Keratinocyte (primary cell): Measurements from ENCODE around the gene SMPD3. TPM values are rescaled to one million over a fixed set of nuclear protein-coding genes. Genes with fewer than 3 reads are reported as not detected.

Source experiments
- DNase-seq: peaks from one replicate; pipeline ENCODE4 v3.0.0-alpha.2; 2011; ENCODE audit warnings: low read depth, missing footprints, low spot score
- FAIRE-seq: peaks from 2 replicates; lab custom pipeline; 2011; peaks lifted over from hg19 to GRCh38; lab: Jason Lieb, UNC
- H2AFZ ChIP-seq: 2 replicates; pipeline ENCODE4 v1.6.0; 2012; ENCODE audit warnings: low read length, control low read depth, inconsistent platforms; ENCODE audit not compliant: control insufficient read depth
- H3K27ac ChIP-seq: 2 replicates; pipeline ENCODE4 v1.5.1; 2011; ENCODE audit warnings: low read length; ENCODE audit not compliant: control insufficient read depth, insufficient read depth
- H3K27me3 ChIP-seq: 3 replicates; pipeline ENCODE4 v1.6.0; 2011; ENCODE audit warnings: low read length; ENCODE audit not compliant: control insufficient read depth, insufficient read depth; ENCODE audit errors: extremely low read depth
- H3K36me3 ChIP-seq, 2 experiments: 2 replicates in 1 of 2; 3 replicates in 1 of 2; pipeline ENCODE4 v1.5.1; 2011; ENCODE audit warnings: low read length in 2 of 2, mild to moderate bottlenecking in 1 of 2; ENCODE audit not compliant: control insufficient read depth in 2 of 2, insufficient read depth in 2 of 2; ENCODE audit errors: extremely low read depth in 1 of 2
- H3K4me1 ChIP-seq: 3 replicates; pipeline ENCODE4 v1.5.1; 2011; ENCODE audit warnings: low read length; ENCODE audit not compliant: control insufficient read depth, insufficient read depth; ENCODE audit errors: extremely low read depth
- H3K4me2 ChIP-seq: 3 replicates; pipeline ENCODE4 v1.6.0; 2011; ENCODE audit warnings: low read depth, low read length; ENCODE audit not compliant: control insufficient read depth, insufficient read depth; ENCODE audit errors: extremely low read depth
- H3K4me3 ChIP-seq, 3 experiments: fragments of 200-600 bp in 1 of 3; sonication (generic) in 1 of 3; 2 replicates in 2 of 3; 3 replicates in 1 of 3; pipeline ENCODE4 v1.5.1; 2011 to 2016; ENCODE audit warnings: low read length in 3 of 3, mild to moderate bottlenecking in 3 of 3, control low read depth in 2 of 3, inconsistent platforms in 1 of 3, low read depth in 1 of 3, mixed read lengths in 1 of 3, mixed run types in 1 of 3, moderate library complexity in 1 of 3; ENCODE audit not compliant: control insufficient read depth in 2 of 3, insufficient read depth in 2 of 3; ENCODE audit errors: extremely low read depth in 1 of 3
- H3K79me2 ChIP-seq: 2 replicates; pipeline ENCODE4 v1.6.0; 2012; ENCODE audit warnings: low read length; ENCODE audit not compliant: control insufficient read depth, insufficient read depth
- H3K9ac ChIP-seq: 3 replicates; pipeline ENCODE4 v1.6.0; 2011; ENCODE audit warnings: low read length; ENCODE audit not compliant: control insufficient read depth, insufficient read depth; ENCODE audit errors: extremely low read depth
- H3K9me1 ChIP-seq: 3 replicates; pipeline ENCODE4 v1.6.0; 2011; ENCODE audit warnings: low read length; ENCODE audit not compliant: control insufficient read depth, insufficient read depth; ENCODE audit errors: extremely low read depth
- H3K9me3 ChIP-seq: 2 replicates; pipeline ENCODE4 v1.5.1; 2012; ENCODE audit warnings: low read depth, low read length; ENCODE audit not compliant: control insufficient read depth
- H4K20me1 ChIP-seq: 3 replicates; pipeline ENCODE4 v1.6.0; 2011; ENCODE audit warnings: low read length; ENCODE audit not compliant: control insufficient read depth, insufficient read depth; ENCODE audit errors: extremely low read depth
- EZH2 ChIP-seq: IDR thresholded peaks from one replicate; pipeline ENCODE4 v1.6.1; 2012; ENCODE audit warnings: inconsistent platforms, mild to moderate bottlenecking, low read length, moderate library complexity
- dilution Hi-C: fragments of 300-500 bp; cut with MboI; formaldehyde crosslinking; loops from one replicate; pipeline ENCODE4 v1.7.0; 2020; ENCODE audit warnings: low sequenced_read_pairs; ENCODE audit not compliant: extremely low pct_ligation_motif_present
- polyA plus RNA-seq, 5 experiments: library from polyadenylated mRNA; depleted of rRNA in 3 of 5; stranded (reverse) in 3 of 5; stranded (forward) in 1 of 5; unstranded in 1 of 5; fragments of >200 nt; gene quantifications; 1 replicate in 1 of 5; 2 replicates in 3 of 5; 3 replicates in 1 of 5; pipeline versions ENCODE4 v1.2.1 to v1.2.3, GENCODE V29; 2011 to 2012; ENCODE audit warnings: missing spikeins in 2 of 5, low read depth in 1 of 5, low replicate concordance in 1 of 5
- TF ChIP-seq, protein P1 (sequence below), 3 experiments: IDR thresholded peaks in 1 of 3; conservative IDR thresholded peaks in 1 of 3; optimal IDR thresholded peaks in 1 of 3; 2 replicates in 2 of 3; 3 replicates in 1 of 3; pipeline versions ENCODE3 to v1.5.1; 2011; ENCODE audit warnings: low read length in 3 of 3, mild to moderate bottlenecking in 3 of 3, moderate library complexity in 2 of 3, control low read depth in 1 of 3, inconsistent platforms in 1 of 3; ENCODE audit not compliant: insufficient read depth in 2 of 3; ENCODE audit errors: extremely low read depth in 1 of 3

Gene SMPD3
- polyA plus RNA-seq, 1 donor (not counting 4 experiments of a cell fraction or from before 2014, with no cell fraction given): 0.34 TPM

- DNase-seq: no peak
- Histone ChIP-seq H3K9me3 (no peaks in the 10 kb centered on the region), H4K20me1 (no peaks in the 10 kb centered on the region), H3K36me3 (no peaks in the 10 kb centered on the region), H3K4me3 (no peak overlapping the region), H3K27ac (no peak overlapping the region), H3K4me2 (no peak overlapping the region), H3K9ac (no peak overlapping the region), H2AFZ (no peak overlapping the region), H3K9me1 (no peaks in the 10 kb centered on the region), H3K27me3 (peaks cover 20% of the 10 kb centered on the region), H3K4me1 (no peaks in the 10 kb centered on the region), H3K79me2 (no peaks in the 10 kb centered on the region)
- TF ChIP-seq EZH2: no peak
- TF ChIP-seq, protein P1, sequence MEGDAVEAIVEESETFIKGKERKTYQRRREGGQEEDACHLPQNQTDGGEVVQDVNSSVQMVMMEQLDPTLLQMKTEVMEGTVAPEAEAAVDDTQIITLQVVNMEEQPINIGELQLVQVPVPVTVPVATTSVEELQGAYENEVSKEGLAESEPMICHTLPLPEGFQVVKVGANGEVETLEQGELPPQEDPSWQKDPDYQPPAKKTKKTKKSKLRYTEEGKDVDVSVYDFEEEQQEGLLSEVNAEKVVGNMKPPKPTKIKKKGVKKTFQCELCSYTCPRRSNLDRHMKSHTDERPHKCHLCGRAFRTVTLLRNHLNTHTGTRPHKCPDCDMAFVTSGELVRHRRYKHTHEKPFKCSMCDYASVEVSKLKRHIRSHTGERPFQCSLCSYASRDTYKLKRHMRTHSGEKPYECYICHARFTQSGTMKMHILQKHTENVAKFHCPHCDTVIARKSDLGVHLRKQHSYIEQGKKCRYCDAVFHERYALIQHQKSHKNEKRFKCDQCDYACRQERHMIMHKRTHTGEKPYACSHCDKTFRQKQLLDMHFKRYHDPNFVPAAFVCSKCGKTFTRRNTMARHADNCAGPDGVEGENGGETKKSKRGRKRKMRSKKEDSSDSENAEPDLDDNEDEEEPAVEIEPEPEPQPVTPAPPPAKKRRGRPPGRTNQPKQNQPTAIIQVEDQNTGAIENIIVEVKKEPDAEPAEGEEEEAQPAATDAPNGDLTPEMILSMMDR (optimal IDR thresholded peaks at IDR 0.05 in 1 of 3, IDR thresholded peaks at IDR 0.05 in 1 of 3, conservative IDR thresholded peaks at IDR 0.05 in 1 of 3; ENCODE audit: extremely low read depth in 1 of 3, insufficient read depth in 2 of 3, low read length in 3 of 3): no peak
- no peak for FAIRE-seq
- dilution Hi-C loops: no loop called here
These were observed 72.3 kb downstream of the SMPD3 start for GRCh38 chr16:68375801-68376536.

DNA sequence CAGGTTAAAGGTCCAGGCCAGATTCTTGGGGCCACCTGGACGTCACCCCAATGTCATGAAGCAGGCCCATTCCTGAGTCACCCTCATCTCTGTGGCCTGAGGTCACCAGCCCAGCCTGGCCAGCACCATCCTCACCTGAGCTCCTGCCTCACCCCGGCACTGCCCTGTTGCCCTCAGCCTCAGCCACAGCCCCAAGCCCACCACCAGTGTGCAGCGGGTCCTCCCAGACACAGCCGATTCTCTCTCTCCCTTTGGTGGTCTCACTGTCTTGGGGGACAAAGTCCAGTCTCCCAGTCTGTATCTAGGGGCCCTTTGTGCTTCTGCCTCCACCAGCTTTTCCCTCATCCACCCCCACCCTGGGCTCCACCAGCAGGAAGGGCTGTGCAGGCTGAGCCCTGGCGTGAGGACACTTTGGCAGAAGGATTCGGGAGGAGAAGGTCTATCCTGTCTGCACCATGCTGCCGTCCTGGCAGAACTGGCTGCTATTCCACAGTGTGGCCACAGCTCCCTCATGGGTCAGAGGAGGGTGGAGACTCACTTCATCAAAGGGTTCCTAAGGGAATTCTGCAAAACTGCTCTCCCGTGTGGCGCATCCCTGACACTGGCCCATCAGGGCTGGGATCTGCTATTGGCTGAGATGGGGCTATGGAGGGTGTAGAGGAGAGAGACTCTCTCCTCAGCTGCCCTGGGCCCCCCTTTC is 73.2 kb downstream of the SMPD3 start:
- H3K9ac ChIP-seq: no peak overlapping the region
- H2AFZ ChIP-seq: no peak overlapping the region
- DNase-seq (no peak), FAIRE-seq (no peak)
- H3K9me1 ChIP-seq: no peaks in the 10 kb centered on the region
- no peak overlapping the region for H3K4me3 ChIP-seq
- H3K27ac ChIP-seq: no peak overlapping the region
- no peaks in the 10 kb centered on the region for H3K79me2 ChIP-seq
- no peaks in the 10 kb centered on the region for H3K36me3 ChIP-seq
- H3K4me2 ChIP-seq: no peak overlapping the region
- TF ChIP-seq EZH2: no peak
- TF ChIP-seq, protein P1 (optimal IDR thresholded peaks at IDR 0.05 in 1 of 3, IDR thresholded peaks at IDR 0.05 in 1 of 3, conservative IDR thresholded peaks at IDR 0.05 in 1 of 3; ENCODE audit: extremely low read depth in 1 of 3, insufficient read depth in 2 of 3, low read length in 3 of 3): peak in 1 of 3 experiments; percentile 4
- dilution Hi-C loops: no loop called here
- H3K9me3 ChIP-seq: no peaks in the 10 kb centered on the region
- no peaks in the 10 kb centered on the region for H4K20me1 ChIP-seq
- peaks cover 20% of the 10 kb centered on the region for H3K27me3 ChIP-seq
- H3K4me1 ChIP-seq: no peaks in the 10 kb centered on the region
